GM06990 (cell line): ENCODE results near the gene DAPK1.

Experiments used
- DNase-seq: peaks from one replicate; pipeline ENCODE4 v3.0.0-alpha.2; 2011; ENCODE audit not compliant: insufficient read length; ENCODE audit errors: extremely low read depth
- H3K27me3 ChIP-seq: replicated peaks from 2 replicates; pipeline ENCODE4 v1.6.0; 2011; ENCODE audit warnings: low read length; ENCODE audit not compliant: control insufficient read depth, insufficient read depth
- H3K36me3 ChIP-seq: 2 replicates; pipeline ENCODE4 v1.5.1; 2011; ENCODE audit warnings: low read length; ENCODE audit not compliant: control insufficient read depth, insufficient read depth
- H3K4me3 ChIP-seq: replicated peaks from 2 replicates; pipeline ENCODE4 v1.5.1; 2011; ENCODE audit warnings: low read depth, mild to moderate bottlenecking, control low read depth, low read length
- TF ChIP-seq, protein P1 (sequence below): IDR thresholded peaks from 2 replicates; pipeline ENCODE4 v1.5.1; 2011; ENCODE audit warnings: low read length, control low read depth, mild to moderate bottlenecking, inconsistent platforms; ENCODE audit not compliant: insufficient read depth, poor library complexity, severe bottlenecking

The DAPK1 gene

GRCh38 chr9:87601176-87601575 lies 103.5 kb downstream of the DAPK1 start:
- Histone ChIP-seq H3K4me3 (no peak overlapping the region), H3K36me3 (peaks cover 7% of the 10 kb centered on the region), H3K27me3 (no peaks in the 10 kb centered on the region)
- DNase-seq, result no peak
- TF ChIP-seq, protein P1, sequence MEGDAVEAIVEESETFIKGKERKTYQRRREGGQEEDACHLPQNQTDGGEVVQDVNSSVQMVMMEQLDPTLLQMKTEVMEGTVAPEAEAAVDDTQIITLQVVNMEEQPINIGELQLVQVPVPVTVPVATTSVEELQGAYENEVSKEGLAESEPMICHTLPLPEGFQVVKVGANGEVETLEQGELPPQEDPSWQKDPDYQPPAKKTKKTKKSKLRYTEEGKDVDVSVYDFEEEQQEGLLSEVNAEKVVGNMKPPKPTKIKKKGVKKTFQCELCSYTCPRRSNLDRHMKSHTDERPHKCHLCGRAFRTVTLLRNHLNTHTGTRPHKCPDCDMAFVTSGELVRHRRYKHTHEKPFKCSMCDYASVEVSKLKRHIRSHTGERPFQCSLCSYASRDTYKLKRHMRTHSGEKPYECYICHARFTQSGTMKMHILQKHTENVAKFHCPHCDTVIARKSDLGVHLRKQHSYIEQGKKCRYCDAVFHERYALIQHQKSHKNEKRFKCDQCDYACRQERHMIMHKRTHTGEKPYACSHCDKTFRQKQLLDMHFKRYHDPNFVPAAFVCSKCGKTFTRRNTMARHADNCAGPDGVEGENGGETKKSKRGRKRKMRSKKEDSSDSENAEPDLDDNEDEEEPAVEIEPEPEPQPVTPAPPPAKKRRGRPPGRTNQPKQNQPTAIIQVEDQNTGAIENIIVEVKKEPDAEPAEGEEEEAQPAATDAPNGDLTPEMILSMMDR, result no peak

GRCh38 chr9:87601595-87601994 lies 103.9 kb downstream of the DAPK1 start:
- TF ChIP-seq, protein P1, result no peak
- H3K27me3 ChIP-seq, result no peaks in the 10 kb centered on the region

DNA sequence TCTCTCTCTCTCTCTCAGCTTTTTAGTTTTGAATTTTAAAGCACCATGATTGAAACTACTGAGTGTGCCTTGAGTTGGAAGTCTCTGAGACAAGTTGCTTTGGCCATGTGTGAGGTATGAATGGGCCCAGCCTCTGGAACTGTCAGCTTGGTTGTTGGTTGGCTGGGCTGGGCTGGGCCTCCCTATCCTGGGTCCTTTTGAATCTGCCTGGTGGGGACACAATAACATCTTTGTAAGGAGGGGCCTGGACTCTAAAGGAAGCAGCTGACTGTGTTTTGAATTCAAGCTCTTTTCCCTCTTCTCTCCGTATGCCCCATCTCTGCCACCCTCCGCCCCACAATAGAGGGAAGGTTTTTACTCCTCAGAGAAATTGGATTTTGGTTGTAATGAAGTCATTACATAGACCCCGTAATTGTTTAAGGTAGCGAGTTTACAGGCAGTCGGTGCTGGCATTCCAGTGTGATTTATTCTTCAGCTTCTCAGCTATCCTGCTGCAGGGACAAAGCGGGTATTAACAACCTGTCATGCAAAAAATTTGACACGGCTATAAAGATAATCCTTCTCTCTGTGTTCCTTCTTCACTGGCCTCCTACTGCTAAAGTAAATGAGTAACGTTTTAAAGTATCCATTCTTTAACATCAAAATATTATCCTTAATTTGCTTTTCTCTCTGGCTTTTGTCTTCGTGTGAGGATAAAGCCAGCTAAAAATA lies 105.4 kb downstream of the DAPK1 start:
- TF ChIP-seq, protein P1, result no peak
- Histone ChIP-seq H3K4me3 (no peak overlapping the region), H3K36me3 (peaks cover 8% of the 10 kb centered on the region), H3K27me3 (no peaks in the 10 kb centered on the region)
- DNase-seq, result no peak

More at GRCh38 chr9:87601595-87601994, 103.9 kb downstream of the DAPK1 start:
- Histone ChIP-seq H3K4me3 (no peak overlapping the region), H3K36me3 (peaks cover 6% of the 10 kb centered on the region)
- no peak for DNase-seq

GRCh38 chr9:87603854-87604490 lies 106.3 kb downstream of the DAPK1 start:
- TF ChIP-seq, protein P1, result no peak
- peaks cover 10% of the 10 kb centered on the region for H3K36me3 ChIP-seq
- no peak overlapping the region for H3K4me3 ChIP-seq
- DNase-seq, result no peak
- no peaks in the 10 kb centered on the region for H3K27me3 ChIP-seq

DNA sequence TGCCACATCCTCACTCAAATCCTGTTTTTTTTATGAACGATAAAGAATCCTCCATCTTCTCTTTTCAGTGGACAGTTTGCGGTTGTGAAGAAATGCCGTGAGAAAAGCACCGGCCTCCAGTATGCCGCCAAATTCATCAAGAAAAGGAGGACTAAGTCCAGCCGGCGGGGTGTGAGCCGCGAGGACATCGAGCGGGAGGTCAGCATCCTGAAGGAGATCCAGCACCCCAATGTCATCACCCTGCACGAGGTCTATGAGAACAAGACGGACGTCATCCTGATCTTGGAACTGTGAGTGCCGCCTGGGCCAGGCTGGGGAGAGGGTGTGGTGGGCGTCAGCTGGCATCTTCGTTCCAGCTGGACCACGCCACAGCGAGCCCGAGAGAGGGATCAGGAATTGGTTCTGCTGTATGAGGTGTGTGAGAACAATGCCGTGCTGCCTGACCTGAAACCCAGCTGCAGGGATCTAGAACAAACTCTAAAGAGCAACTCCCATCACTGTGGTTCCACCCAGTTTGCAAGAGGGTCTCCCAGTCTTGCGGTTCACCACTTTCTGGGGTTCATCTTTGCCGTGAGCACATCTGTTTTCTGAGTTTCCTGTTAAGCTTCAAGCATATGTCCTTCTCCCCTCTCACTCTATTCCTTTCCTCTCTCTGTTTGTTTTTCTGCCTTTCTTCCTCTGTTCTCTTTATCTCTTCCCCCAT lies 107.4 kb downstream of the DAPK1 start:
- Histone ChIP-seq H3K4me3 (no peak overlapping the region), H3K36me3 (peaks cover 11% of the 10 kb centered on the region), H3K27me3 (no peaks in the 10 kb centered on the region)
- DNase-seq, result no peak
- TF ChIP-seq, protein P1, result no peak
